NCI-H1417 (cell line): ENCODE data around the gene ILKAP.

ENCODE experiments used
- DNase-seq, 3 experiments: peaks; one replicate each; lab custom pipeline; 2025; lab: John Stamatoyannopoulos, UW

ILKAP gene

GRCh38 chr2:238152771-238153688 is 50.5 kb downstream of the ILKAP start:
- DNase-seq = no peak

GRCh38 chr2:238151628-238152235 is 51.8 kb downstream of the ILKAP start:
- no peak for DNase-seq

GRCh38 chr2:238151205-238151604 is 52.3 kb downstream of the ILKAP start:
- DNase-seq = no peak

GRCh38 chr2:238150686-238151085 is 52.8 kb downstream of the ILKAP start:
- DNase-seq = no peak

- DNase-seq = no peak
Observed at GRCh38 chr2:238149841-238150572, 53.5 kb downstream of the ILKAP start.

GRCh38 chr2:238148981-238149380 is 54.5 kb downstream of the ILKAP start:
- DNase-seq = no peak

- no peak for DNase-seq
Observed at GRCh38 chr2:238146884-238147544, 56.5 kb downstream of the ILKAP start.

GRCh38 chr2:238145851-238146250 is 57.6 kb downstream of the ILKAP start:
- no peak for DNase-seq

GRCh38 chr2:238145046-238145445 is 58.4 kb downstream of the ILKAP start:
- no peak for DNase-seq

- no peak for DNase-seq
Observed at GRCh38 chr2:238144262-238144661, 59.2 kb downstream of the ILKAP start.

- no peak for DNase-seq
Observed at GRCh38 chr2:238143239-238143951, 60.1 kb downstream of the ILKAP start.

GRCh38 chr2:238142382-238143205 is 60.9 kb downstream of the ILKAP start:
- DNase-seq = no peak

- DNase-seq = peak in 1 of 3 experiments; percentile 32
Observed at GRCh38 chr2:238141541-238142318, 61.8 kb downstream of the ILKAP start.

- DNase-seq = no peak
Observed at GRCh38 chr2:238140721-238141540, 62.6 kb downstream of the ILKAP start.

GRCh38 chr2:238140040-238140439 is 63.5 kb downstream of the ILKAP start:
- DNase-seq = no peak

- DNase-seq = no peak
Observed at GRCh38 chr2:238139196-238140039, 64.1 kb downstream of the ILKAP start.

- DNase-seq = no peak
Observed at GRCh38 chr2:238138331-238139195, 64.9 kb downstream of the ILKAP start, which contains the start of gene KLHL30. Gene KLHL30 (plus strand): TSS chr2:238138668. CDS start chr2:238140755, 2,087 bp downstream.
